ENCODE results near the gene SYTL3.
"Not testable (repeated sequence)": the region's sequence is repeated elsewhere in the genome, so short reads cannot be mapped to it uniquely, and the experiment has no call there.

DNA sequence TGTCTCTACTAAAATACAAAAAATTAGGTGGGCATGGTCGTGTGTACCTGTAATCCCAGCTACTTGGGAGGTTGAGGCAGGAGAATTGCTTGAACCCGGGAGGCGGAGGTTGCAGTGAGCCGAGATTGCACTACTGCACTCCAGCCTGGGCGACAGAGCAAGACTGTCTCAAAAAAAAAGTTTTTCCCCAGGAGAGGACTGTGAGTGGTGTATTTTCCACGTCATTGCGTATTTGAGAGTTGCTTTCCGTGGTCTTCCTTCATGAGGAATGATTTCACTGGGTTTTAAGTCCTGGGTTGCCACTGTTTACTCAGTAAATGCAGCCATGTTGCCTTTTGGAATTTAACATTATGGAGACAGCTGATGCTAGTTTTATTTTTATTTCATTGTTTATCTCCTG is 22.3 kb downstream of the SYTL3 start:
- not testable (repeated sequence) for TF ChIP-seq POLR2A (IDR thresholded peaks at IDR 0.05)
- TF ChIP-seq, protein P1, sequence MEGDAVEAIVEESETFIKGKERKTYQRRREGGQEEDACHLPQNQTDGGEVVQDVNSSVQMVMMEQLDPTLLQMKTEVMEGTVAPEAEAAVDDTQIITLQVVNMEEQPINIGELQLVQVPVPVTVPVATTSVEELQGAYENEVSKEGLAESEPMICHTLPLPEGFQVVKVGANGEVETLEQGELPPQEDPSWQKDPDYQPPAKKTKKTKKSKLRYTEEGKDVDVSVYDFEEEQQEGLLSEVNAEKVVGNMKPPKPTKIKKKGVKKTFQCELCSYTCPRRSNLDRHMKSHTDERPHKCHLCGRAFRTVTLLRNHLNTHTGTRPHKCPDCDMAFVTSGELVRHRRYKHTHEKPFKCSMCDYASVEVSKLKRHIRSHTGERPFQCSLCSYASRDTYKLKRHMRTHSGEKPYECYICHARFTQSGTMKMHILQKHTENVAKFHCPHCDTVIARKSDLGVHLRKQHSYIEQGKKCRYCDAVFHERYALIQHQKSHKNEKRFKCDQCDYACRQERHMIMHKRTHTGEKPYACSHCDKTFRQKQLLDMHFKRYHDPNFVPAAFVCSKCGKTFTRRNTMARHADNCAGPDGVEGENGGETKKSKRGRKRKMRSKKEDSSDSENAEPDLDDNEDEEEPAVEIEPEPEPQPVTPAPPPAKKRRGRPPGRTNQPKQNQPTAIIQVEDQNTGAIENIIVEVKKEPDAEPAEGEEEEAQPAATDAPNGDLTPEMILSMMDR (IDR thresholded peaks at IDR 0.05), result not testable (repeated sequence)
